Fibroblast of the aortic adventitia (primary cell): Measurements from ENCODE around the gene GRM1. TPM values are rescaled to one million over a fixed set of nuclear protein-coding genes. Genes with fewer than 3 reads are reported as not detected.

Experiments used
- DNase-seq: peaks from one replicate; pipeline ENCODE4 v3.0.0-alpha.2; 2010; ENCODE audit warnings: low read depth
- H3K4me3 ChIP-seq: 2 replicates; pipeline ENCODE4 v1.5.1; 2011; ENCODE audit warnings: low read depth, mild to moderate bottlenecking, control low read depth, low read length, moderate library complexity
- total RNA-seq: library from RNA; depleted of rRNA; stranded (reverse); fragments of >200 nt; gene quantifications from 2 replicates; pipeline ENCODE4 v1.2.3, GENCODE V29; 2012; ENCODE audit warnings: low replicate concordance
- TF ChIP-seq, protein P1 (sequence below): IDR thresholded peaks from 2 replicates; pipeline ENCODE4 v1.5.1; 2011; ENCODE audit warnings: mild to moderate bottlenecking, low read length, control low read depth, inconsistent platforms; ENCODE audit not compliant: insufficient read depth

GRM1 gene
- total RNA-seq, 1 donor: 0.09 TPM

DNA sequence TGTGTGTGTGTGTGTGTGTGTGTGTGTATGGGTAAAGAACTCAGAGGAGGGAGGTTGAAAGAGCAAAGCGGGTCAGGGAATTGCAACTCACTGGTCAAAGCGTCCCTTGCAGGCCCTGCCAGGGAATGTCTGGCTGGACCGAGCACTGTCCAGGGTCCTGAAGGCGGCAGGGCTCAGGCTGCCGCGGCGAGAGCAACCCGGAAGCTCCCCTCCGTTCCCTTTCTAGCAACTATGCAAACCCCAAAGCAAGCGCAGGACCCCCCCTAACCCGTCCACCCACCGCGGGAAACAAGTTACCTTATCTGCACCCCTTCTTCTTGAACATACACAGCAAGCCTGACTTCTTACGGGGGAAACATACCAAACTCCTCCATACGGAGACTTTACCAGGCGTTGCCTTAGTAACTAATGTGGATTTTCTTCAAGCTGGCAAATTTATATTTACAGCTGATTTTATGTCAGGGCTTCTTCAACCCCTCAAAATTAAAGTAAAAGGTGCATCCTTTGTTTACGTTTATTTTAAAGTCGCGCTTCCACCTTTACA lies 538 bp upstream of the GRM1 start:
- TF ChIP-seq, protein P1, sequence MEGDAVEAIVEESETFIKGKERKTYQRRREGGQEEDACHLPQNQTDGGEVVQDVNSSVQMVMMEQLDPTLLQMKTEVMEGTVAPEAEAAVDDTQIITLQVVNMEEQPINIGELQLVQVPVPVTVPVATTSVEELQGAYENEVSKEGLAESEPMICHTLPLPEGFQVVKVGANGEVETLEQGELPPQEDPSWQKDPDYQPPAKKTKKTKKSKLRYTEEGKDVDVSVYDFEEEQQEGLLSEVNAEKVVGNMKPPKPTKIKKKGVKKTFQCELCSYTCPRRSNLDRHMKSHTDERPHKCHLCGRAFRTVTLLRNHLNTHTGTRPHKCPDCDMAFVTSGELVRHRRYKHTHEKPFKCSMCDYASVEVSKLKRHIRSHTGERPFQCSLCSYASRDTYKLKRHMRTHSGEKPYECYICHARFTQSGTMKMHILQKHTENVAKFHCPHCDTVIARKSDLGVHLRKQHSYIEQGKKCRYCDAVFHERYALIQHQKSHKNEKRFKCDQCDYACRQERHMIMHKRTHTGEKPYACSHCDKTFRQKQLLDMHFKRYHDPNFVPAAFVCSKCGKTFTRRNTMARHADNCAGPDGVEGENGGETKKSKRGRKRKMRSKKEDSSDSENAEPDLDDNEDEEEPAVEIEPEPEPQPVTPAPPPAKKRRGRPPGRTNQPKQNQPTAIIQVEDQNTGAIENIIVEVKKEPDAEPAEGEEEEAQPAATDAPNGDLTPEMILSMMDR: peak; percentile 19
- DNase-seq: peak; percentile 56
- H3K4me3 ChIP-seq: peak overlapping the region; percentile 39

DNA sequence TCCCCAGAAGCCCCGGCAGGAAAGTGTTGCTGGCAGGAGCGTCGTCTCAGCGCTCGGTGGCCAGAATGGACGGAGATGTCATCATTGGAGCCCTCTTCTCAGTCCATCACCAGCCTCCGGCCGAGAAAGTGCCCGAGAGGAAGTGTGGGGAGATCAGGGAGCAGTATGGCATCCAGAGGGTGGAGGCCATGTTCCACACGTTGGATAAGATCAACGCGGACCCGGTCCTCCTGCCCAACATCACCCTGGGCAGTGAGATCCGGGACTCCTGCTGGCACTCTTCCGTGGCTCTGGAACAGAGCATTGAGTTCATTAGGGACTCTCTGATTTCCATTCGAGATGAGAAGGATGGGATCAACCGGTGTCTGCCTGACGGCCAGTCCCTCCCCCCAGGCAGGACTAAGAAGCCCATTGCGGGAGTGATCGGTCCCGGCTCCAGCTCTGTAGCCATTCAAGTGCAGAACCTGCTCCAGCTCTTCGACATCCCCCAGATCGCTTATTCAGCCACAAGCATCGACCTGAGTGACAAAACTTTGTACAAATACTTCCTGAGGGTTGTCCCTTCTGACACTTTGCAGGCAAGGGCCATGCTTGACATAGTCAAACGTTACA lies 817 bp downstream of the GRM1 start:
- H3K4me3 ChIP-seq: no peak overlapping the region
- no peak for DNase-seq
- TF ChIP-seq, protein P1: no peak

DNA sequence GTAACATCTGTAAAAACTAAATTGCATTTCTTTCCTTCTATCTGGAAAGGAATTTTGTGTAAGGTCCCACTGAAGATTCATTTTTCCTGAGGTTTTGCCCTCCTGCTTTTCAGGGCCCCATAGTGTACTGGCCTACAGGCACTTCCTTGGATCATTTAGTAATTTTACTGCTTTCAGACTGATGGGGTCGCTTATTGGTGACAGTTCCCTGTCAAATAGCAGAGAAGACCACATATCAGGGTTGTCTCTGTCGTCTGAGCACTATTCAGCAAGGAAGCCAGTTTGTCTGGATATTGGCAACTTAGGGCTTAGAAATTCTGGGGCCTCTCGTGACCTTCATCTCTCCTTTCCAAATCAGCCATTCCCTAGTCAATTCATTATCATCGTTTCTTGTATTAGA lies 3.5 kb downstream of the GRM1 start:
- H3K4me3 ChIP-seq: no peak overlapping the region
- no peak for DNase-seq
- TF ChIP-seq, protein P1: no peak

DNA sequence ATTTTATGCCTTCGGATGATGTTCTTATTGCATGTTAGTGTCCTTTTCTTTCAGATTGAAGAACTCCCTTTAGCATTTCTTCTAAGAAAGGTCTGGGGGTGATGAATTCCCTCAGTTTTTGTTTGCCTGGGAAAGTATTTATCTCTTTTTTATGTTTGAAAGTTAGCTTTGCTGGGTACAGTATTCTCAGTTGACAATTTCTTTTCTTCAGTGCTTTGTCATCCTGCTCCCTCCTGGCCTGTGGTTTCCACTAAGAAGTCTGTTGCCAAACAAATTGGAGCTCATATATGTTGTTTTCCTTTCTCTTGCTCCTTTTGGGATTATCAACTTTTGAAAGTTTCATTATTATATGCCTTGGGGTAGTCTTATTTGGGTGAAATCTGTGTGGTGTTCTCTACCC lies 11.5 kb downstream of the GRM1 start:
- no peak for DNase-seq
- no peak overlapping the region for H3K4me3 ChIP-seq
- TF ChIP-seq, protein P1: no peak

DNA sequence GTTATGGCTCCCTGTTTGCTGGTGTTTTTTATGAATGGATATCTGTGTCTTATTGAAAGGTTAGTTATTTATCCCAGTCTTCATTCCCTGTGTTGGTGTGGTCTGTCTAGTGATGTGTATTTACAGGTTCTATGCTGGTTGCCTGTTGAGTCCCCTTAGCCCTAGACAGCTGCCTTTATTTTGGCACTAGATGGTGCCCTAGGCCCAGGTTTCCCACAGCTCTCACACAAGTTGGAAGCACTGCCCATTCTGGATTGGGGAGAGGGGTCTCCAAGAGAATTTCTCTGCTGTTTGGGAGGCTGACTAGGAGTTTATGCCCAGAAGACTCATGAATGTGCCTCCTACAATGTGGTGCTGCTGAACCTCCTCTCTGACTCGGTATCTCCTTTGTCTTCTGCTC lies 12.4 kb downstream of the GRM1 start:
- H3K4me3 ChIP-seq: no peak overlapping the region
- peak; percentile 49 for DNase-seq
- TF ChIP-seq, protein P1: peak; percentile 53

DNA sequence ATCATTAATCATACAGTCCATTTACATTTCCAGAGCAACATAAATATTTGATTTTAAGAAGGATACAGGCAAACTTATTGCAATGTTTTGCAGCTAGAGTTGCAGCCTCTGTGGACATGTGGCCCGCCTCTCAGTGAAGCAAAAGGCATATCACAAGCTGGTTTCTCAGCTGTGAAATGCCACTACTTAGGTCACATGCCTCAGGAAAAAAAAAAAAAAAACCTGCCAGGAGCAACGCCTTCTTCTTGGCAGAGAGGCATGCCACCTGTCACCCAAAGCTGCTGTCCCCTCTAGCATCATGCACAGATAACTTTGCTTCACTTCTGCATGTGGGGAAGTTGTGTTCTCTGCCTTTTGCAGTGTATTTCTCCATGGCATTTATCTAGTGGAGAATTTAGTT lies 18.5 kb downstream of the GRM1 start:
- DNase-seq: no peak
- TF ChIP-seq, protein P1: no peak
- H3K4me3 ChIP-seq: no peak overlapping the region

DNA sequence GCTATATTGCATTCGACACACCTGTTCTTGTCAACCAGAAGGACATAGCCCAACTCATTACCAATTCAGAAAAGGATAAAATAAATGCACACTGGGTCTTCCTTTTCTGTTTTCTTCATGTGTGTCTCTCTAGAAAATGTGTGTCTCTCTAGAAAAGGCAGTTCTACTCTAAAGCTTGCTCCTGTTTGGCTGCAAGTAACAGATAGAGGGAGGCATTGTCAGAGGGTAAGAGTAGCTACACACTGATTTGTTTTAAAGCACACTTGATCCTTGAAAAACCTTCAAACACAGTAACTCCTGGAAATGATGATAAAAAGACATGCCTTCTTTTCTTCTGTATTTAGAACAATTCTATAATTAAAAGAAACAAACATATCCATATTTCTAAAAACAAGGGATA lies 21.3 kb downstream of the GRM1 start:
- no peak for DNase-seq
- TF ChIP-seq, protein P1: no peak
- H3K4me3 ChIP-seq: no peak overlapping the region
